Lung (tissue), 12 donors: Measurements from ENCODE around the gene NXN. TPM values are rescaled to one million over a fixed set of nuclear protein-coding genes. Genes with fewer than 3 reads are reported as not detected.

ENCODE experiments used
- ATAC-seq: fragments of 200-7000 bp; cut with Tn5 transposase; one replicate; pipeline ENCODE4 v1.9.1; 2020; ENCODE audit warnings: moderate number of reproducible peaks; ENCODE audit not compliant: insufficient read depth, low FRiP score
- DNase-seq, 3 donors: peaks; one replicate each; pipeline ENCODE4 v3.0.0-alpha.2; 2013 to 2017
- H3K27ac ChIP-seq, 2 donors: one replicate each; pipeline ENCODE4 v1.5.1; 2013; ENCODE audit warnings: mild to moderate bottlenecking in 2 of 2, moderate library complexity in 2 of 2, control low read depth in 1 of 2, inconsistent platforms in 1 of 2, low read depth in 1 of 2, low read length in 1 of 2
- H3K27me3 ChIP-seq, 3 donors: one replicate each; pipeline ENCODE4 v1.5.1; 2013; ENCODE audit warnings: low read length in 2 of 3; ENCODE audit not compliant: control insufficient read depth in 3 of 3, insufficient read depth in 3 of 3
- H3K36me3 ChIP-seq, 4 donors: one replicate each; pipeline ENCODE4 v1.5.1; 2013; ENCODE audit warnings: low read length in 4 of 4, mild to moderate bottlenecking in 1 of 4, moderate library complexity in 1 of 4; ENCODE audit not compliant: control insufficient read depth in 4 of 4, insufficient read depth in 4 of 4
- H3K4me1 ChIP-seq, 5 donors: one replicate each; pipeline ENCODE4 v1.5.1; 2013; ENCODE audit warnings: low read length in 5 of 5, mild to moderate bottlenecking in 2 of 5, moderate library complexity in 1 of 5; ENCODE audit not compliant: control insufficient read depth in 5 of 5, insufficient read depth in 5 of 5
- H3K4me3 ChIP-seq: one replicate; pipeline ENCODE4 v1.5.1; 2013; ENCODE audit warnings: mild to moderate bottlenecking, control low read depth, moderate library complexity
- H3K9ac ChIP-seq, 2 donors: one replicate each; pipeline ENCODE4 v1.5.1; 2013; ENCODE audit warnings: low read length in 2 of 2, control low read depth in 1 of 2; ENCODE audit not compliant: insufficient read depth in 1 of 2
- H3K9me3 ChIP-seq, 4 donors: one replicate each; pipeline ENCODE4 v1.5.1; 2013; ENCODE audit warnings: low read length in 3 of 4, mild to moderate bottlenecking in 1 of 4, moderate library complexity in 1 of 4; ENCODE audit not compliant: control insufficient read depth in 4 of 4, insufficient read depth in 3 of 4
- WGBS, 2 donors: extraction: QIAGEN DNeasy Blood & Tissue Kit; methylation state at CpG; one replicate each; pipeline ENCODE4 v1.1.7; 2013; 5-methylcytosine and 5-hydroxymethylcytosine counted together
- polyA plus RNA-seq, 2 donors: library from polyadenylated mRNA; stranded (reverse); fragments of 200-250 nt; gene quantifications; one replicate each; pipeline ENCODE4 v1.2.1, GENCODE V29; 2013
- total RNA-seq, 2 donors: library from RNA; depleted of rRNA in 1 of 2; stranded (reverse); fragments of >200 nt in 1 of 2; gene quantifications; one replicate each; pipeline ENCODE4 v1.2.1, GENCODE V29; 2014 to 2021
- TF ChIP-seq, protein P1 (sequence below): IDR thresholded peaks from 2 replicates; pipeline ENCODE4 v1.5.1; 2012; ENCODE audit warnings: mild to moderate bottlenecking; ENCODE audit errors: control extremely low read depth, extremely low read depth
- donor health status: control.
- donor health status: control.
- donor health status: Bipolar disorder and iron deficiency.
- donor health status: healthy.
- donor health status: DM: yes; HTN: yes; CAD: no.

Gene NXN
- total and polyA plus RNA-seq, 4 donors = 17.6 to 57.7 (median 39.9) TPM

DNA sequence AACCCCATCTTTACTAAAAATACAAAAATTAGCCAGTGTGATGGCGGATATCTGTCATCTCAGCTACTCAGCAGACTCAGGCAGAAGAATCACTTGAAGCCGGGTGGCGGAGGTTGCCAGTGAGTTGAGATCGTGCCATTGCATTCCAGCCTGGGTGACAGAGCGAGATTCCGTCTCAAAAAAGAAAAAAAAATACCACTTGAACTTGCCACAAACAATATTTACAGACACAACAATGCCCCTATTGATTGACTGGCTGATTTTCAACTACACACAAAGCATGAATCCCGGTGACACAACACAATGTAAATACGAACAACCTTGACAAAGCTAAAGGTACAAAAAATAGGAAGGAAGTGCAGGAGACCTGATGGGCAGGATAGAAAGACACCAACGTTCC lies 49.3 kb downstream of the NXN start:
- no peak overlapping the region for H3K9ac ChIP-seq
- H3K4me1 ChIP-seq = peaks cover 9 to 50% (median 22%) of the 10 kb centered on the region in 5 donors
- H3K27me3 ChIP-seq = no peaks in the 10 kb centered on the region
- peak overlapping the region in 1 of 2 donors; percentile 71 for H3K27ac ChIP-seq
- no peaks in the 10 kb centered on the region for H3K36me3 ChIP-seq
- no peaks in the 10 kb centered on the region for H3K9me3 ChIP-seq
- H3K4me3 ChIP-seq = no peak overlapping the region
- DNase-seq (no peak), ATAC-seq (no peak)
- TF ChIP-seq, protein P1, sequence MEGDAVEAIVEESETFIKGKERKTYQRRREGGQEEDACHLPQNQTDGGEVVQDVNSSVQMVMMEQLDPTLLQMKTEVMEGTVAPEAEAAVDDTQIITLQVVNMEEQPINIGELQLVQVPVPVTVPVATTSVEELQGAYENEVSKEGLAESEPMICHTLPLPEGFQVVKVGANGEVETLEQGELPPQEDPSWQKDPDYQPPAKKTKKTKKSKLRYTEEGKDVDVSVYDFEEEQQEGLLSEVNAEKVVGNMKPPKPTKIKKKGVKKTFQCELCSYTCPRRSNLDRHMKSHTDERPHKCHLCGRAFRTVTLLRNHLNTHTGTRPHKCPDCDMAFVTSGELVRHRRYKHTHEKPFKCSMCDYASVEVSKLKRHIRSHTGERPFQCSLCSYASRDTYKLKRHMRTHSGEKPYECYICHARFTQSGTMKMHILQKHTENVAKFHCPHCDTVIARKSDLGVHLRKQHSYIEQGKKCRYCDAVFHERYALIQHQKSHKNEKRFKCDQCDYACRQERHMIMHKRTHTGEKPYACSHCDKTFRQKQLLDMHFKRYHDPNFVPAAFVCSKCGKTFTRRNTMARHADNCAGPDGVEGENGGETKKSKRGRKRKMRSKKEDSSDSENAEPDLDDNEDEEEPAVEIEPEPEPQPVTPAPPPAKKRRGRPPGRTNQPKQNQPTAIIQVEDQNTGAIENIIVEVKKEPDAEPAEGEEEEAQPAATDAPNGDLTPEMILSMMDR = no peak
- 62 to 68% methylated on average over 9 of the region's 9 CpGs for WGBS, 2 donors

DNA sequence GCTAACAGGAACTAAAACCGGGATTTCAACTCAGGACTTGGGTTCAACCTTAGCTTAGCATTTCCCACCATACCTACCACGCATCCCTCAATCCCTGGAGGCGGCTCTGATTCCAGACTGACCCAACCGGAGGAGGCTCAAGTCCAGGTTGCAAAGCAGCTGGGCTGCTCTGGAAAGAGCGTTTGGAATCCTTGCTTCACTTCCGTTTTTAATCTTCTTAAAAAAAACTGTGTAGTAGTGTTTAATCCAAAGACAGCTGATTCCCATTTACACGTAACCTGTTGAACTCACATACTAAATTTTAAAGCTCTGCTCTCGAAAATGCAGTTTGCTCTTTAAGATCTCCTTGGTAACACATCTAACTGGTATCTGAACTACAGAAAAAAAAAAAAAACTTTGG lies 50.0 kb downstream of the NXN start:
- WGBS, 2 donors = 70 to 84% methylated on average over 8 of the region's 8 CpGs
- TF ChIP-seq, protein P1 = no peak
- H3K9me3 ChIP-seq = no peaks in the 10 kb centered on the region
- H3K4me1 ChIP-seq = peaks cover 9 to 56% (median 24%) of the 10 kb centered on the region in 5 donors
- ATAC-seq (no peak), DNase-seq (peak in 1 of 3 donors; percentile 40)
- no peak overlapping the region for H3K4me3 ChIP-seq
- H3K9ac ChIP-seq = no peak overlapping the region
- no peak overlapping the region for H3K27ac ChIP-seq
- H3K27me3 ChIP-seq = no peaks in the 10 kb centered on the region
- no peaks in the 10 kb centered on the region for H3K36me3 ChIP-seq

- peak; percentile 58 to 76 (median 75) for DNase-seq
- 38 to 57% methylated on average over 17 of the region's 17 CpGs for WGBS, 2 donors
- peak overlapping the region; percentile 6 to 49 for H3K9ac ChIP-seq
- no peaks in the 10 kb centered on the region for H3K9me3 ChIP-seq
- no peak overlapping the region for H3K4me3 ChIP-seq
- peak; percentile 53 for ATAC-seq
- TF ChIP-seq, protein P1 = no peak
- H3K27me3 ChIP-seq = no peaks in the 10 kb centered on the region
- H3K4me1 ChIP-seq = peaks cover under 1 to 44% (median 19%) of the 10 kb centered on the region in 5 donors
- H3K27ac ChIP-seq = peak overlapping the region in 1 of 2 donors; percentile 87
- H3K36me3 ChIP-seq = no peaks in the 10 kb centered on the region
Measured at GRCh38 chr17:927611-928461, 51.7 kb downstream of the NXN start.
